Right renal pelvis (tissue), 4 donors: ENCODE measurements around the gene RPP25L. TPM values are rescaled to one million over a fixed set of nuclear protein-coding genes. Genes with fewer than 3 reads are reported as not detected.

Experiments used
- DNase-seq, 4 donors: peaks; one replicate each; pipeline ENCODE4 v3.0.0-alpha.2; 2013; ENCODE audit warnings: low read depth in 4 of 4, low spot score in 3 of 4, missing footprints in 1 of 4
- polyA plus RNA-seq, 4 donors: library from polyadenylated mRNA; unstranded; fragments of 120-200 nt; gene quantifications; one replicate each; pipeline ENCODE4 v1.2.1, GENCODE V29; 2013; ENCODE audit not compliant: insufficient read length in 4 of 4

The RPP25L gene
- polyA plus RNA-seq, 4 donors = 23.9 to 36.7 (median 30.0) TPM

GRCh38 chr9:34612788-34613390 lies 992 bp upstream of the RPP25L start:
- peak in 1 of 4 donors; percentile 61 for DNase-seq

GRCh38 chr9:34611251-34611810 lies 566 bp downstream of the RPP25L start:
- no peak for DNase-seq

- DNase-seq = no peak
These were observed 1.3 kb downstream of the RPP25L start for GRCh38 chr9:34610434-34611206.

GRCh38 chr9:34607331-34607730 lies 4.6 kb downstream of the RPP25L start:
- DNase-seq = no peak

- DNase-seq = no peak
These were observed 5.0 kb downstream of the RPP25L start for GRCh38 chr9:34606905-34607304.

DNA sequence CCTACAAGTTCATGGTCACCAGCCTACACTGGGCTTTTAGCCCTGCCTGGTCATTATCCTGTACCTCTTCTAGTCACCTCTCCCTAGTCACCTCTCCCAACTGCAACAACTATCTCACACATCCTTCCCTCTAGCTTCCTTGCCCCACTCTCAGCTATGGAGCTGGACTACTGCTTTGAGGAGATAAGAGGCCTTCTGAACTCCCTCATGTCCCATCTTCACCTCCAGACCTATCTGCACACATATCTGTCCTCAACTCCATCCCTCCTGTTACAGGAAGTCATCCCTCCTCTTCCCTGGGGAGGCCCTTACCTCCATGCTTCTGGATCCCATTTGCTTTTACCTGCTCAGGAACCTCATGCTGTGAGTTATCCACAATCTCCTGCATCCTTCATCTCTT lies 5.7 kb downstream of the RPP25L start:
- no peak for DNase-seq

DNA sequence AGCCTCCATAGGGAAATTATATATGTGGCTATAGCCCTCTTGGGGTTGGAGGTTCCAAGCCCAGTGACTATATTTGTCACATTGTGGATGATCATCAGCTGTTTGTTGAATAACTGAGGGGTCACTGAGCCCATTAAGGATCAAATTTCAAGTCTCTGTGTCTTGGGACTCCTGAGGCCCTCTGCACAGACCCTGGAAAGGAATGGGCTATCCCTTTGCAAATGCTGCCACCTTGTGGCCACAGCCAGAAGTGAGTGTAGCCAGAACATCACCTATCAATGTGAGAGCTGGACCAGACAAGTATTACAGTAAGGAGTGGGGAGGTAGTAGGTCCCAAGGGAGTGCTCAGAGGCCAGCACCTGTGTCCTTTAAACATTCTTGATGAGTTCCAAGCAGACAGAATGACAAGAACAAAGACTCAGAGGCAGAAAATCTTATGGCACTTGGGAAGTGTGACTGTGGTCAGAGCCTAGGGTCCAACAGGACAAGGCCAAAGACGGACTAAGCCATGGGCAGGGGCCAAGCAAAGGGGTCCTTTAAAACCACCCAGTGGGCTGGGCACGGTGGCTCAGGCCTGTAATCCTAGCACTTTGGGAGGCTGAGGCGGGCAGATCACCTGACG lies 8.2 kb downstream of the RPP25L start:
- DNase-seq = peak in 2 of 4 donors; percentile 75 to 79

DNA sequence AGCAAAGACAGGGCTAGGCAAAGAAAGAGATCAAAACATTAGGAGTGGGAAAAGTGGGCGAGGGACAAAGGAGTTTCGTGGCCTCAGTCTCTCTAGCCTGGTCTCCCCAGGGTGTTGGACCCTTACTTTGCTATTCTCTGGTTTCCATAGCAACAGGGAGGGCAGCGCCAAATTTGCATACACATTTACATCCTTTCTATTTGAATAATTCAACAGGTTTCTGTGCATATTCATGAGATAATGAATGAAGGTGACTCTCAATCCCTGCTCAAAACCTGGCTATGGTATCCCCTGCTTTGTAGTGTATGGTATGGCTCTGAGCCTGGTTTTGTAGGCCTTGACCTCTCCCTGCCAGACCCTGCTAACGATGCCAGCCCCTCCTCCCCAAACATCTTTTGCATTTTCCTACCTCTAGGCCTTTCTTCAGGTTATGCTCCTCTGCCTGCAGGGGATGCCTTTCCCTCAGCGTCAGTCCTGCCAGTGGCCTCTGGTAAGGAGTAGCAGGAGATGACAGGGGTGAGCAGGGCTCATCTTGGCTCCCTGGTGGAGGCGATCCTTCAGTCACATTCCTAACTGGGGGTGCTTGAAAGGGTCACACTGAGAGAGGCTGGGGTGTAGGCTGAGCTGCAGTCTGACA lies 9.8 kb downstream of the RPP25L start:
- DNase-seq = no peak

- DNase-seq = no peak
These were observed 11.0 kb downstream of the RPP25L start for GRCh38 chr9:34600908-34601307.

- DNase-seq = no peak
These were observed 12.4 kb downstream of the RPP25L start for GRCh38 chr9:34599546-34599945.

- DNase-seq = no peak
These were observed 17.7 kb downstream of the RPP25L start for GRCh38 chr9:34594177-34594576.

DNA sequence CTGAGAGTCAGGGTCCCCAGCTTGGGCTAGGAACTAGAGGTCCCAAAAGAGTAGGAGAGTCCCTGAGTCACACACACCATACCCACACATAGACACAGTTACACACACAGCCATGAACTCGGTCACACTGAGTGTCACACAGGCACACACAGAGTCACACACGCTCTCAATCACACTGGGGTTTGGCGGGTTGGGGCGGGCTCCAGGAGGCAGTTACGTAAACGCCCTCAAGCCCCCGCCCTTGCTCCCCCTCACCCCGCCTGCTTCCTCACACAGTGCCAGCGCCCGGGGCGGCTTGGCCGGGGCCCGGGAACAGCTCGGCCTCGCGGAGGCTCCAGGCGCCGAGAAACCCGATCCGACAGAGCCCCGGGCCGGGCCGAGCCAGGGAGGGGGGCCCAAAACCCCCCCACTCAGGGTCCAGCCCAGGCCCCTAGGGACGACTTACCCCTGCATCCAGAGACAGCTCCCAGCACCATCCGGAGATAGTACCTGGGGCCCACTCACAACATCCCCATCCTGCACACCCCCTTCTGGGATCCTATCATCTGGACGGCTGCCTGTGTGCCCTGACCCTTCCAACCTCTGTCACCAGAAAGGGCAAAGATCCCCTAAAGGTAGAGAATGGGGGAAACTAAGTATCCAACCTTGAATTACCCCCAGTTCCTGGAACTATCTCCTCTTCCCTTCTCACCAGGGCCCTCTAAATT lies 18.8 kb downstream of the RPP25L start:
- DNase-seq = no peak

GRCh38 chr9:34591917-34592866 lies 19.7 kb downstream of the RPP25L start:
- no peak for DNase-seq

- no peak for DNase-seq
These were observed 20.5 kb downstream of the RPP25L start for GRCh38 chr9:34591248-34591916.

DNA sequence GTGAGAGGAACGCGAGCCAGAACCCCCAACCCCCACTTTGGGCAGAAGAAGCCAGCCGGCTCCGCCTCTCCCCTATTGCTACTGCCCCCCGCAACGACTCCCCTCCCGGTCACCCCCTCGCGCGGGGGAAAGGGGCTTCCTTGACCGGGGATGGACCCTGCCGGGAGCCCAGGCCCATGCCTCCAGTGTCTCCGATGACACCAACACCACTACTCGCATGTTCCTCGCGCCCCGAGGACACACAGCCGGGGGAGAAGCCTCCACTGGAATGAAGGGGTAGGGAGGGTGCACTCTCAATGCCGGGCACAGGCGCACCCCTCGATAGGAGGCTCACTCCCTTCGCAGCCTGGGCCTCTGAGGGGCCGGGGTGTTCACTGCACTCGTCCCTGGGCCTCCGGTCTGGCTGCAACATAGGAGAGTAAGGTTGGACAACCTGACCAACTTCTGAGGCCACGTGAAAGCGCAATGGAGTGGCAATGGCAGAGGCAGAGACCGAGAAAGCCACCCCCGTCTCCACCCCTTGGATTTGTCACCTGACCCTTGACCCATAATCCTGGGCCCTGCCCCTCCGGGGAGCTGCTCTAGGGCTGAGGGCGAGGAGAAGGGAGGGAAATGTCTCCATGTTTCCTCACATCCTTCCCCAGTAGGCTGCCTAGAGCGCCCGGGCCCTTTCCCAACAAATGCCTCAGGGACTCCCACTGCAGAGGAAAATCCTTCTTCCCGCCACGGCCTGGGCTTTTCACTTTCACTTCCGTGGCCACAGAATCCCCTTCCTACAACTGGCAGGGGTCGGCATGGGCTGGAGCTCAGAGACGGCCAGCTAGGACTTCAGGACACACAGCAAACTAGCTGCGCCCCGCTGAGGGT lies 21.3 kb downstream of the RPP25L start:
- DNase-seq = no peak

DNA sequence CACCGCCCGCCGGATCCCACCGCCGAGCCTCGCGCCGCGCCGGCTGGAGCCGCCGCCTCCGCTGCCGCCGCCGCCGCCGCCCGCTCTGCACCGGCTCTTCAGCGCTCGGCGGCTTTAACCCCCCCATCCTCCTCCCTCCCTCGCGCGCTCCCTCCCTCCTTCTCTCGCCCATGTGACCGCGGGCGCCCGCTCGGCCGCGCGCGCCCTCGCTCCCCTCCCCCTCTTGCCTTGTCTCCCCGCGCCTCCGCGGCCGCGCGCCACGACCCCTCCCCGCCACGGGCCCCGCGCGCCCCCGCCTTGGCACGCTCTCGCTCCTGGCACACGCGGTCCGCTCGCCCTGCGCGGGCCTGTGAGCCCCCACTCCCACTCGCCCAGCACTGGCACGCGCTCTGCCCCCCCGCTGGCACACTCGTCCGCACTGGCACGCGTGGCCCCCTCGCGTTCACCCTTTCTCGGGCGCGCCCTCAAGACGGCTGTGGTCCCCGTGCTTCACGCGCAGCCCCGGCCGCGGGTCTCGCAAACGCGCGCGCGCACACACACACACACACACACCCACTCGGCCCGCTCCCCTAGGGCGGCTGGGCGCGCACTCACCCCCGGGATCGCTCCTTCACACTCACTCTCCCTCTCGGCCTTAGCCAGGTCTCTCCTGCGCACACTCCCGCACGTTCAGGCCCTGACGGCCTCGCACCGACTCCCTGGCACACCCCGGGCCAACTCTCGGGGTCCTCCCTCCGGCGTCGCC lies 22.1 kb downstream of the RPP25L start, which contains the start of gene CNTFR:
Gene CNTFR, minus strand, starts transcription at position 89 of the 745 bp plus-strand sequence. CDS start 20,743 bp downstream, outside the sequence.
- DNase-seq = no peak
